GM18870 (cell line): ENCODE results near the gene DPYD.

Source experiments
- ATAC-seq: cut with Tn5 transposase; IDR thresholded peaks from one replicate; pipeline ENCODE4 v1.9.1; 2021; ENCODE audit warnings: moderate library complexity; ENCODE audit not compliant: unreplicated experiment

DPYD gene

GRCh38 chr1:97907886-97908285 lies 12.9 kb downstream of the DPYD start:
- ATAC-seq, result no peak

- no peak for ATAC-seq
These were observed 14.1 kb downstream of the DPYD start for GRCh38 chr1:97906567-97907241.

- no peak for ATAC-seq
These were observed 15.5 kb downstream of the DPYD start for GRCh38 chr1:97905141-97905940.

- ATAC-seq, result no peak
These were observed 16.3 kb downstream of the DPYD start for GRCh38 chr1:97904534-97904933.

GRCh38 chr1:97903626-97904025 lies 17.2 kb downstream of the DPYD start:
- no peak for ATAC-seq

- no peak for ATAC-seq
These were observed 18.8 kb downstream of the DPYD start for GRCh38 chr1:97902067-97902466.

GRCh38 chr1:97901017-97901658 lies 19.7 kb downstream of the DPYD start:
- no peak for ATAC-seq

GRCh38 chr1:97898948-97899347 lies 21.9 kb downstream of the DPYD start:
- ATAC-seq, result no peak

GRCh38 chr1:97895278-97895677 lies 25.6 kb downstream of the DPYD start:
- ATAC-seq, result no peak

GRCh38 chr1:97893844-97894243 lies 27.0 kb downstream of the DPYD start:
- no peak for ATAC-seq

GRCh38 chr1:97886199-97886598 lies 34.6 kb downstream of the DPYD start:
- no peak for ATAC-seq

GRCh38 chr1:97883823-97884222 lies 37.0 kb downstream of the DPYD start:
- ATAC-seq, result no peak

GRCh38 chr1:97877307-97877706 lies 43.5 kb downstream of the DPYD start:
- ATAC-seq, result no peak

- no peak for ATAC-seq
These were observed 44.8 kb downstream of the DPYD start for GRCh38 chr1:97875996-97876395.

GRCh38 chr1:97870589-97870988 lies 50.2 kb downstream of the DPYD start:
- ATAC-seq, result no peak

- no peak for ATAC-seq
These were observed 51.4 kb downstream of the DPYD start for GRCh38 chr1:97869441-97869840.

GRCh38 chr1:97867127-97867526 lies 53.7 kb downstream of the DPYD start:
- no peak for ATAC-seq

GRCh38 chr1:97864615-97865014 lies 56.2 kb downstream of the DPYD start:
- no peak for ATAC-seq

- ATAC-seq, result no peak
These were observed 67.6 kb downstream of the DPYD start for GRCh38 chr1:97853221-97853620.

- ATAC-seq, result peak; percentile 42
These were observed 71.2 kb downstream of the DPYD start for GRCh38 chr1:97849345-97850340.

GRCh38 chr1:97845805-97846204 lies 75.0 kb downstream of the DPYD start:
- ATAC-seq, result no peak
